IPS-11a (cell line): ENCODE data around the gene SCGB1A1.

Experiments used
- H3K4me3 ChIP-seq: one replicate; pipeline ENCODE4 v1.5.1; 2013; ENCODE audit warnings: low read depth, low read length, control low read depth

SCGB1A1 gene

DNA sequence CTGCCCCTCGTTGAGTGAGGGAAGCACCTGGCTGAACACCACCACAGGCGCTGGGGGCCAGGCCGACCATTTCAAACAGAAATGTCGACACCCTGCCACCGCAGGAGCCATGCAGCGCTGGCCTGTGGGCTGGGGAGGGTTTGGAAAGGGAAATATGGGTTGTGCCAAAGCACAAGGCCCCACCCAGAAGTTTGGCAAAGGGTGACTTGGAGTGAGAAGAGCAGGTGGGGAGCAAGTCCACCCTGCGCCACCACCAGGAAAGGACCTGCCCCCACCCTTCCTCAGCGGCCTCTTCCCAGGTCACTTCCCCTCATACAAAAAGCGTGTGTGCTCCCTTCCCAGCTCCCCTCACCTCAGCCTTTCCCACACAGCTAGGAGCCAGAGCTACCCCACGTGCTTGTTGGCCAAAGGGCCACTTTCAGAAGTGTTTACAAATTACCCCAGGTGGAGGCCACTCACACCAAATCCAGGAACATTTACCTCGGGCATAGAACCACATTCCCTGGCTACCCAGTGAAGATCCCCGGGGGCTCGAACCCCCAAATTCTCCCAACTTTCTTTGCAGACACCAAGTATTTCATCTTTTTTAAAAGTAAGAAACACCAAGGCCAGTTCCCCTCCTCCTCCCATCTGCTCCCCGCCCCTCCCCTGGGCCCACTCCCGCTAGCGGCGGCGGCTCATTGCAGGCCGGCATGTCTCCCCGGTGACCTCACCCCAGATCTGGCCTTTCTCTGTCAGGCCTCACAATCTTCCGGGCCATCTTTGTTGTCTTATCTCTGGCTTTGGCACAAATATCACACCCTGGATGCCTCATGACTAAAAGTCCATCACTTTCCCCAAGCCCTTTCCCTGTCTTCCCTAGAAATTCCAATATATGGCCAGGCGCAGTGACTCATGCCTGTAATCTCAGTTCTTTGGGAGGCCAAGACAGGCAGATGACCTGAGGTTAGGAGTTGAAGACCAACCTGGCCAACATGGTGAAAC lies 20.5 kb upstream of the SCGB1A1 start:
- no peak overlapping the region for H3K4me3 ChIP-seq

DNA sequence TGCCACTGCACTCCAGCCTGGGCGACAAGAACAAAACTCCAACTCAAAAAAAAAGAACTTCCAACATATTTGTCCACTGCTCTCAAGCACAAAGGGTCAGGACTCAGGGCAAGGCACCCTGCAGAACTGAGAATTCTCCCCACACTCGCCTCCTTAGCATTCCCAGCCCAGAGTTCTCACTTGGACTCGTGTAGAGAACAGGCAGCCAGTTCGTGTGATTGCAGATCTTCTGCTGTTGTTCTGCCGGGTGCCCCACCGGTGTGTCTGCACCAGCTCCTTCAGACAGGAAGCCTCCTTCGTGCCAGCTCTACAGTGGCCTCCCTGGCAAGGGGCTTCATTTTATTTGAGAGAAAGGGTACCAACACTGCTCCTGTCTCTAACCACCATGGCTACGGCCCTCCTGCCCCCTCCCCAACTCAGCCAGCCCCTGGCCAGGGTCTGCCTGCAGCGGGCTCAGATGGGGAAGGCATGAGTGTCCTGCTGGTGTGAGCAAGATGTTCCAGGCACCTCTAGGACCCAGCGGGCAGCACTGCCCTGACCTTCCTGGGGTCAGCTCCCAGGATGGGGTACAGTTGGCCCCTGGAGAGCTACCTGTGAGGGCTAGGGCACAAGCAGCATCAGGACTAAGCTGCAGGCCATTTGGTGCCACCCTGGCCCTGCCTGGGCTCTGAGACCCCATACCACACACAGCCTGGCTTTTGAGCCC lies 19.5 kb upstream of the SCGB1A1 start:
- no peak overlapping the region for H3K4me3 ChIP-seq

DNA sequence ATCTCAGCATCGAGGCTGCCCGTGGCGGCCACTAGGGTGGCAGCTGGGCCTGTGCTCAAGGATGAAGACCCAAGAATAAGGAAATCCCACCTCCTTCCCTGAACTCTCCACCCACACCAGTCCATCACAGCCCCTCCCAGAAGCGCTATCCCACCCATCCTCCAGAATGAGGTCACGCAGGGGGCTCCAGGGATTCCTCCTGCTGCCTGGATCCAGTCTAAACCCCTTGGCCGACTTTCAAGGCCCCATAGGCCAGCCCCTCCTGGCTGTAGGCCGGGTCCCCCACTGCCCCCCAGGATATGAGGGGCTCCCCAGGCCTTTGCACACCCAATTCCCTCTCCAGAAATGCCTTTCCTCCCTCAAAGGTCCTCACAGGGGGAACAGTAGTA lies 19.0 kb upstream of the SCGB1A1 start:
- H3K4me3 ChIP-seq = no peak overlapping the region

DNA sequence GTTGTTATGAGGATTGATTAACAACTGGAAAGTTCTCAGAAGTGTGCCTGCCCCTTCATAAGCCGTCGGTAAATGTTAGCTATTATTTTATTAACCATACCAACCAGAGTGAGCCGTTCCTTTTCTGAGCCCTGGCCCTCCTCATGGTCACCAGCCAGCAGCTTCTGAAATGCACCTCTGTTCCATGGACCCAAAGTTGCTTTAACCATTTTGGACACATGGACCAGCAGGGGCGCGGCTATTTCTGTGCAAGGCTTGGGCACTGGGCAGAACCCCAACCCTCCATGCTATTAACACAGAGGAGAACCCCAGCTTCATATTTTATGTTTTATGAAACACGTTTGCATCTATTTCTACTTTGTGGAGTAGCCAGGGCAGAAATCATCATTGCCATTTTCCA lies 18.6 kb upstream of the SCGB1A1 start:
- no peak overlapping the region for H3K4me3 ChIP-seq

DNA sequence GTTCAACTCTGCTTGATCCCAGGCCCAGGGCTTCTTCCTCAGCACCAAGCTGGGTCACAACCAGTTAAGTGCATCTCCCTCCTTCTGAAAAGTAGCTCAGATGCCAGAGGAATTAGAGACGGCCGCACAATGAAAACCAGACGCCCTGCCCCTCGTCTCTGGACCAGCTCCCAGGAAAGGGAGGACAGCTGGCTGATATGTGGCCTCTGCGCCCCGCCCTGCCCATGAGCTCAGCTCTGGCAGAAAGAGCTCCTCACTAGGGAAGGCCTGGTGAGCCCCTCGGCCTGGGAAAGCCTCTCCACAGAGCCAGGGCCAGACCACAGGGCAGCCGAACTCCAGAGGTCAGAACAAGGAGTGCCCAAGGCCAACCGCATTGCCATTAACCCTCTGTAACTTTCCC lies 18.1 kb upstream of the SCGB1A1 start:
- H3K4me3 ChIP-seq = no peak overlapping the region

DNA sequence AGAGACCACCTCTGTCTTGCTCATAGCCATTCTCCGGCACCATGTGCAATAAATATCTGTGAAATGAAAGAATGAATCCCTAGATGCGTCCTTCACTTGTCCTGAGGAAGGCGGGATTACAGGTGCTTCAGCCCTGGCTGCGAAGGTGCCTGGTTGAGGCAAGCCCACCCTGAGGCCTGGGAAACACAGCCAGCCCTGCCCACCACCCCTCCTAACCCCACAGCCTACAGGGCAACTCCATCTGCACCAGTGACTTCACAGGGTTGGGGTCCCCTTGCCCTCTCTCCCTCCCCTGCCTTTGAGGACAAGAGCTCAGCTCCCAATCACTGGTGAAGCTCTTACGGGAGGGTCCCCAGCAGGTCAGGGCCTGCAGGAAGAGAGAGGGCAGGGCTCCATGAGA lies 17.5 kb upstream of the SCGB1A1 start:
- no peak overlapping the region for H3K4me3 ChIP-seq

DNA sequence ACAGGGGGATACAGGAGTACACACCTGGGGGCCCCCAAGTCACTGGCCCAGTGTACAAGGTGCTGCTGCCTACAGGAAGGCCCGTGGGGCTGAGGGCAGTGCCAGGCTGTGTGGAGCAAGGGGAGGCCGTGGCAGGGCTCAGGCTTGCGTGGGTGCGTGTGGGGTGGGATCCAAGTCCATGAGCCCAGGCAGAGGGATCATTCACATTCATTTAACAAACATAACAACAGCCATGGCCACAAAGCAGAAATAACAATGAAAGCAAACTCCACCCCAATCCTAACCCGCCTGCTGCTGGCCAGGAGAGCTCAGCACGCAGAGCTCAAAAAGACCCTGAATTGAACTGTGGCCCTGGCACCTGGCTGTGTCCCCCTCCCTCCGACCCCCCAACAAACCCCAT lies 17.0 kb upstream of the SCGB1A1 start:
- no peak overlapping the region for H3K4me3 ChIP-seq

DNA sequence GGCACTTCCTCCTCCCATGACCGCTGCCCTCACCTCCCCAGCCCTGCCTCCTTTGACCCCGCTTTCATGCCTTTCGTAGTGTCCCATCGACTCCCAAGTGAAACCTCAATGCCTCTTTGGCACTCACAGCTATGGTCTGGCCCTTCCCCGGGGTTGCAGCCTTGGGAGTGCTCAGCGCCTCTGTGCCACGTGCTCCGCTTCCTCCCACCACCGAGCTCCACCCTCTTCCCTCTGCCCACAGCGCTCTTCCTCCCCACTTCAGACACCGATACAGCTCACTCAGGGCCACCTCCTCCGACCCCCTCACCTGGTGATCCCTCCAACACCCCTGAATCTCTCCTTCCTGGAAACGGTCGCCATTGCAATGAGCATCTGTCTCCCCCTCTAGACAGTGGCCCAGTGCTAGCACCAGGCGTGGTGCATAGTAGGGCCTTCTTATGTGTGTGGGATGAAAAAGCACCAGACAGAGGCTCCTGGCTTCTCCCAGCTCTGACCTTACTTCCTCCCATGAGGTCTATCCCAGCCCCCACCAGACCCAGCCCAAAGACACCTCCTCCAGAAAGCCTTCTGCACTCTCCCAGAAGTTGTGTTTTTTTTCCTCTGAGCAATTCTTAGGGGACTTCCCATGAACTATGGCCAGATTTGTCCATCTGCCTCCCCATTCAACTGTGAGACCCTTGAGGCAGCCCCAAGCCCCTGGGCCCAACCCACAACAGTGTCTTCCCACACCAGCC lies 16.4 kb upstream of the SCGB1A1 start:
- H3K4me3 ChIP-seq = no peak overlapping the region

DNA sequence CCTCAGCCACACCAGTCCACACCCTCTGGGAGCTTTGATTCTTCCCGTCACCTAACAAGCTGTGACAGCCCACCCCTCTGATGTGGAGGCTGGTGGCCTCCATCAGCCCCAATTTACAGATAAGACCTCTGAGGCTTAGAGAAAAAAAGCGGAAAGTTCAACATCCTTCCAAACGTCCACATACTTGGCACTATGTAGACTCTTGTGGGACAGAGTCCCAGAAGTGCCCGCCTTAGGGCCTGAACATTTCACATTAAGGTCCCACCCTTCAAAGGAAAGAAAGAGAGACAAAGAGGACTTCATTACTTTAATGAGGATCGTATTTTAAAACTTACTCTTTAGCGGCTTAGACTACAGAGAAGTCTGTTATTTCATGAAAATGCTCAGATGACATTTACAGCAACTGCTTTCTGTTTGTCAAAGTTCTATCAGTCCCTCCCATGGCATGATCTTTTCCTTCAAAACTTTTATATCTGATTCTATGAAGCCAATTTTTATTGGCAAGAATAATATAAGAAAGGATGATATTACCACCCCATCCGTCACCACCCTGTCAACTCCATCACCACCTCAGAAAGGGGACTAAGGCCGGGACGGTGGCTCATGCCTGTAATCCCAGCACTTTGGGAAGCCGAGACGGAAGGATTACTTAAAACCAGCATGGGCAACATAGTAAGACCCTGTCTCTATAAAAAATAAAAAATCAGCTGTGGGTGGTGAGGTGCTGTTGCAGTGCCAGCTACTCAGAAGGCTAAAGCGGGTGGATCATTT lies 15.7 kb upstream of the SCGB1A1 start:
- no peak overlapping the region for H3K4me3 ChIP-seq

DNA sequence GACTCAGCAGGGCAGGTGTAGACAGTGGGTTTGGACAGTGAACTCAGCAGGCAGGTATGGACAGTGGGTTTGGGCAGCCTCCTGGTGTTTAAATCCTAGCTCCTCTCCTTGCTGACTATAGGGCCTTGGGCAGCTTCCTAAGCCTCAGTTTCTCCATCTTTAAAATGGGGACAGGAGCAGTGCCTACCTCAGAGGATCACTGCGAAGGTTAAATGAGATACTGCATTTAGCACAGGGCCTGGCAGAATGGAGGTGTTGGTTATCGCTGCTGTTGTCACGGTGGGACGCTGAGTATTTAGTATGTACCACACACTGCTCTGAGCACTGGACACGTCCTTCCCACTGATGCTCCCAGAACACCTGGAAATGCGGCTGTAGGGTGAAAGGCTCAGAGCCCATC lies 14.4 kb upstream of the SCGB1A1 start:
- H3K4me3 ChIP-seq = no peak overlapping the region

DNA sequence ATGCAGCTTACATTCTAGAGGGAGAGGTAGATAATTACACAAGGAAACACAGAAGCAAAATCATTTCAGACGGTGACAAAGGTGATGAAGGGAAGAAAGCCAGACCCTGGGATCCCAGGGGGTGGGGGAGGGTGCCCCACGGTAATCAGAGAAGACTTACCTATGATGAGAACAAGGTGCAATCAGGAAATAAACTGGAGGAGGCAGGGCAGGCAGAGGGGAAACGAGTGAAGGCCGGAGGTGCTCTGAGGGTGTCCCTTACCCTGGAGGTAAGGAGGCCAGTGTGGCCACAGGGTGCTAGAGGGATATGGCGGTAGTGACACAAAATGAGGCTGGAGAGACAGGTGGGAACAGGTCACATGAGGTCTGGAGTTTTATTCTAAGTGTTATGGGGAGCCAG lies 13.9 kb upstream of the SCGB1A1 start:
- no peak overlapping the region for H3K4me3 ChIP-seq

DNA sequence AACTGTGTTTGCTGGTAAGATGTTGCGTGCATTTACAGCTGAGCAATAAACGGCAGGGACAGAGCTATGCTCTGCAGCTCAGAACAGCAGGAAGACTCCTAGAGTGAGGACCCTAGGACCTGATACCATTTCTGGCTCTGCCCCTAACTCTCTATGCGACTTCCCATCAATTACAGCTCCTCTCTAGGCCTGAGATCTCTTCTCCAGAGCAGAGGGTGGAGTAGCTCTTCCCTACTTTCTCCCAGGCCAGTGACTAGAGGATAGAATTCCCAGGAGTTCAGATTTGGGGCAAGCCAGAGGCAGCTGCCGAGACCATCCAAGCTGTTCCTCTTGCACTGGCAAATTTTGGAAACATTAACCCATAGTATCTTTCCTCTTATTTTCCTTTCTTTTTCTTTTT lies 12.8 kb upstream of the SCGB1A1 start:
- no peak overlapping the region for H3K4me3 ChIP-seq

DNA sequence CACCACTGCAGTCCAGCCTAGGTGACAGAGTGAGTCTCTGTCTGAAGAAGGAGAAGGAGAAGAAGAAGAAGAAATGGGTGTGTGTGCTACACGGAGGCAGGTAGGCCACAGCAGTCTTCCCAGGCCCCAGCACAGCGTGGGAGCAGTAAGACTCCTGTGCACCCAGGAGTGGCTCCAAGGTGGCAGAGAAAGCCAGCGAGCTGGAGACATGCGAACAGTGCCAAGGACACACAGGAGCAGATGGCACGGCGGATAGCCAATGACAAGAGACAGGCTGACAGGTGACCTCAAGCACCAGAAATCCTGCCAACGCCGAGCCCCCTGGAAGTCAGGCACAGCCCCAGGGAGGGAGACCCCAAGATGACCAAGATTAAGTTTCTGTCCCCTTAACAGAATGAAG lies 9.0 kb upstream of the SCGB1A1 start:
- H3K4me3 ChIP-seq = no peak overlapping the region

DNA sequence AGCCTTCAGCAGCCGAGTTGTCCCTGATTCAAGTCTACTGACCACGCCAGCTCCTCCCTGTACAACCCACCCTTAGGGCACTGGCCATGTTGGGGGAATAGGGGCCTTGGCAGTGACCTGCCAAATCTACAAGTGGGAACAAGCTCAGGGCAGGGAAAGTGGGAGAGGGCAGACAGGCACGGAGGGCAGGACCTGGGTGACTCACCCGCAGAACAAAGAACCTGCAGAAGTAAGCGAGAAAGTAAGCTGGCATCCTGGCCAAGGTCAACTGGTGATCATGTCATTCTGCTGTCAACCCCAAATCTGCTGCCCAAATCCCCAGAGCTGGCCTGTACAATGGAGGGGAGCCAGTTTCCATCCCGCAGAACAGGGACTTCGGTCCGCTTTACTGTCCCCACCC lies 7.9 kb upstream of the SCGB1A1 start:
- no peak overlapping the region for H3K4me3 ChIP-seq

DNA sequence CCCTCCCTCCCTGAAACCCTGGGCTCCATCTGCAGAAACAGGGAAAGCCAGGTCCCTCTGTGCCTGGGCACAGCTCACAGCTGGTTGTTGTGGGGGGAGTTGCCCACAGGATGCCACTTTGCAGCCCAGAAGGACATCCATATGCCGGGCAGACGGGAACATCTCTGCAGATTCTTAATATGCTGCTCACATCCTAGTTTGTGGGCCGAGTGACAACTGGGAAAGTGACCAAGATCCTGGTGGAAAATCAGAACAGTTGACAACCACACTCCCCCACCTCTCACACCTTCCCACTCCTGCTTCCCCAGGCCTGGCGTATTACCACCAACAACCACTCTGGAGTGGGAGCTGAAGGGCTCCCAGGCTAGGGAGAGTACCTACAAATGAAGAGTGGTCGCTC lies 7.3 kb upstream of the SCGB1A1 start:
- H3K4me3 ChIP-seq = no peak overlapping the region

DNA sequence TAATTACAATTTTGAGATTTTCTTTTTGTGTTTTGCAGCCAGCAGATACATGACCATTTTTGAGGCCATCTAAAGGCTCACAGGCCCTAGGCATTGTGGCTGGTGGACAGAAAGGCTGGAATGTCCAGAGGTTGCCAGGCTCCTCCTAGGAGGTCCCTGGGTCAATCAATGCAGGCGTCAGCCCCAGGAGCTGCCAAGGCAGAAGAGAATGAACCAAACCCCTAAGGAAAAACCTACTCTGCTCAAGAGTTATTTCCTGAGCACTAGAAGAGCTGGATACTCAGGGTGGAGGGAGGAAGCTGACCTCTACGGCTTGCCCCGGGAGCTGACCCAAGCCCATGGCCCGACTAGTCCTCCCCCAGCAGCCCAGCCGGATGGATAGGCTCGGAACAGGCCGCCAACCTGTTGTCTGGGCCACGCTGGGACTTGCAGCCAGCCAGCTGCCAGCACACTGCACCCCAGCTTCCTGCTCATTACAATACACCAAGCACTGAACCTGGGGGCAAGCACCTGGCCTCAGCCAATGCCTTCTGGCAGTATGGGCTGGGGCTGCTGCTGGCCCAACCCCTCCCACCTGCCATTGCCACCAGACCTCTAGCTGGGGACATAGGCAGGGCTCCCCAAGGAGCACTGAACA lies 5.7 kb upstream of the SCGB1A1 start:
- no peak overlapping the region for H3K4me3 ChIP-seq

DNA sequence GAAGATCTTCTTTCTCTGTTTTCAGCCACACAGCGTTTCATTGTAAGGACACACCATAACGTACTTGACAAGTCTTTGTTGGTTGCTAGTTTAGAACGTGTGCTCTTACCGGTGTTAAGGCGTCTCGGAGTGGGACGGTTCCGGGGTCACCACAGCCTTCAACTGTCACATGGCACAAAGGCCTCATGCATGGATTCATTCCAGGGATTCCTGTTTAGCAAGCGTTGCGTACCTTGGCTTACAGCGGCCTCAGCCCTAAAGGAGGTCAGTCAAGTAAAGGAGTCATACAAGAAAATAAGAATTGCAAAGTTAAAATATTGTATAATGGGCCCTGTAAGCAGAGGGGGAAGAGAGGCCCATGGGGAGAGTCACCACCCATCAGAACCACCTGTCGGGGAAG lies 2.2 kb upstream of the SCGB1A1 start:
- H3K4me3 ChIP-seq = no peak overlapping the region

DNA sequence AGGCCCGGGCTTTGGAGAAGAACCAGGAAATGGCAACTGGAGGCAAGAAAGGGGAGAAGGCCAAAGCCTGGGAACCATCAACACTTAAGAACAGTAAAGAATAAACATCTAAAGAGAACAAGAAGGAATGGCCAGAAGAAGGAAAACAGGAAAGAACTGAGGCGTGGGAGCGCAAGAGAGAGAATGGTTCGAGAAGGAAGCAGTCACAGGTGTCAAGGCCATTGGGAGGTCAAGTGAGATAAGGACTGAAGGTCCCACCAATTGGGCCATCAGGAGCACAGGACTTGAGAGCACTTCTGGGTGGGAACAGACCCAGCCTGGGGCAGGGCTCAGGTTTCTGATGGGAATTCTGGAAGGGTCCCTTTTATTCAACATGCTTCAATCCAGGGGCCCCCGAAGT lies 697 bp upstream of the SCGB1A1 start:
- no peak overlapping the region for H3K4me3 ChIP-seq

DNA sequence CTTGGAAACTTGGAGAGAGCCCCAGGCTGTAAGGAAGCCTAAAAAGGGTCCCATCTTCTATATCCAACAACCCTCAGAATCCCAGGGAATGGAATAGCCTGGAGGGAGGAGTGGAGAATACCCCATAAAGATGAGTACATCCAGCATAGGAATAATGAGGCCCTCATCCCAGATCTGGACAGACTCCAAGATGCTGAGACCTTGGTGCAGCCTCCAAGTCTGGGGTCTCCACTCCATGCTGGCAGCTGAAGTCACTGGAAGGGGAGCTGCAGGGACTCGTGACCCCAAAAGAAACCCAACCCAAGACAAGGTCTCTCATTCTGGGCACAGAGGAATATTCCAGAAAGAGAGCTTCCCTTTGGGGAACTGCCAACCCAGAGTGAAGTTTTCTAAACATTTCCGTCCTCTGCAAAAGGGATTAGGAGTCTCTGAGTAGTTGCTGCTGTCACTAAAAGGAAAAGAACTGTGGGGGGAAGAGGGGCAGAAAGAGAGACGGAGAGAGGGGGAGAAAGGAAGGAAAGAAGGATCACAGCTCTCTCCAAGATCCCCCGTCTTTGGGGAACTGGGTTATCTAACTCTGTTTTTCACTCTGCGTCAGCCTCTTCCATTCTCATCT lies 589 bp downstream of the SCGB1A1 start:
- H3K4me3 ChIP-seq = no peak overlapping the region

DNA sequence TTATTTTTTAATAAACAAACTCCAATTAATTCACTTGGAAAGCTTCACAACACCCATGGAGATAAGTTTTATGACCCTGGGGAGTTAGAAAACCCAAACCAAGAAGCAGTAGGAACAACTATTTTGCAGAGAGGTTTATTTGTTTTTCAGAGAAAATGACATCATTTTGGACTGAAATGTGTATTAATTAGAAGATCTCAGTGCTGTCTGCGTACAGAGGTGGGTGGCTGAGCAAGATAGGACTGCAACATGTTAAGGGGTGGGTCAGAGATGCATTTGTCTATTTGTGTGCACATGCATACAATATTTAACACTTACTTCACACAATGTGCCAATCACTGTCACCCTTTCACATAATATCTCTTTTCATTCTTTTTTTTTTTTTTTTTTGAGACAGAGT lies 1.1 kb downstream of the SCGB1A1 start:
- no peak overlapping the region for H3K4me3 ChIP-seq
